Measurements from ENCODE around the gene ARMH1.

ARMH1 gene

GRCh38 chr1:44636688-44637598 is 37.6 kb upstream of the ARMH1 start:
- H3K4me3 ChIP-seq (ENCODE audit: low read length) = no peak overlapping the region
- WGBS = 95% methylated on average over 13 of the region's 13 CpGs
- H3K9ac ChIP-seq (ENCODE audit: low read depth, low read length) = no peak overlapping the region; the same call in 1 of the 2 replicates
- no peak overlapping the region for H3K27ac ChIP-seq (ENCODE audit: low read depth, low read length)
- H3K36me3 ChIP-seq (ENCODE audit: insufficient read depth, low read length) = peaks cover 88% of the 10 kb centered on the region
- no peaks in the 10 kb centered on the region for H3K4me1 ChIP-seq (ENCODE audit: insufficient read depth, low read length)
- H3K27me3 ChIP-seq (ENCODE audit: insufficient read depth, low read length) = no peaks in the 10 kb centered on the region
- no peaks in the 10 kb centered on the region for H3K9me3 ChIP-seq (ENCODE audit: insufficient read depth, low read depth, low read length)

GRCh38 chr1:44637702-44638411 is 36.7 kb upstream of the ARMH1 start:
- H3K4me1 ChIP-seq (ENCODE audit: insufficient read depth, low read length) = no peaks in the 10 kb centered on the region
- no peak overlapping the region for H3K4me3 ChIP-seq (ENCODE audit: low read length)
- H3K9me3 ChIP-seq (ENCODE audit: insufficient read depth, low read depth, low read length) = no peaks in the 10 kb centered on the region
- H3K27ac ChIP-seq (ENCODE audit: low read depth, low read length) = no peak overlapping the region
- WGBS = 93% methylated on average over 27 of the region's 27 CpGs
- H3K9ac ChIP-seq (ENCODE audit: low read depth, low read length) = no peak overlapping the region
- H3K27me3 ChIP-seq (ENCODE audit: insufficient read depth, low read length) = no peaks in the 10 kb centered on the region
- peaks cover 97% of the 10 kb centered on the region for H3K36me3 ChIP-seq (ENCODE audit: insufficient read depth, low read length)

GRCh38 chr1:44640200-44640853 is 34.2 kb upstream of the ARMH1 start:
- 94% methylated on average over 24 of the region's 24 CpGs for WGBS
- Histone ChIP-seq H3K36me3 (ENCODE audit: insufficient read depth, low read length) (peaks cover 98% of the 10 kb centered on the region), H3K27me3 (ENCODE audit: insufficient read depth, low read length) (no peaks in the 10 kb centered on the region), H3K27ac (ENCODE audit: low read depth, low read length) (no peak overlapping the region), H3K9me3 (ENCODE audit: insufficient read depth, low read depth, low read length) (no peaks in the 10 kb centered on the region), H3K4me3 (ENCODE audit: low read length) (no peak overlapping the region), H3K4me1 (ENCODE audit: insufficient read depth, low read length) (no peaks in the 10 kb centered on the region), H3K9ac (ENCODE audit: low read depth, low read length) (no peak overlapping the region)

GRCh38 chr1:44641126-44642102 is 33.1 kb upstream of the ARMH1 start:
- Histone ChIP-seq H3K27ac (ENCODE audit: low read depth, low read length) (no peak overlapping the region), H3K9ac (ENCODE audit: low read depth, low read length) (no peak overlapping the region), H3K4me3 (ENCODE audit: low read length) (no peak overlapping the region), H3K27me3 (ENCODE audit: insufficient read depth, low read length) (no peaks in the 10 kb centered on the region), H3K9me3 (ENCODE audit: insufficient read depth, low read depth, low read length) (no peaks in the 10 kb centered on the region), H3K36me3 (ENCODE audit: insufficient read depth, low read length) (peaks cover 96% of the 10 kb centered on the region), H3K4me1 (ENCODE audit: insufficient read depth, low read length) (no peaks in the 10 kb centered on the region)
- 94% methylated on average over 12 of the region's 12 CpGs for WGBS

GRCh38 chr1:44642255-44642654 is 32.3 kb upstream of the ARMH1 start:
- no peak overlapping the region for H3K9ac ChIP-seq (ENCODE audit: low read depth, low read length)
- H3K36me3 ChIP-seq (ENCODE audit: insufficient read depth, low read length) = peaks cover 94% of the 10 kb centered on the region
- H3K27ac ChIP-seq (ENCODE audit: low read depth, low read length) = no peak overlapping the region
- no peaks in the 10 kb centered on the region for H3K4me1 ChIP-seq (ENCODE audit: insufficient read depth, low read length)
- 96% methylated on average over 2 of the region's 2 CpGs for WGBS
- no peaks in the 10 kb centered on the region for H3K9me3 ChIP-seq (ENCODE audit: insufficient read depth, low read depth, low read length)
- no peaks in the 10 kb centered on the region for H3K27me3 ChIP-seq (ENCODE audit: insufficient read depth, low read length)
- no peak overlapping the region for H3K4me3 ChIP-seq (ENCODE audit: low read length)

- H3K9me3 ChIP-seq (ENCODE audit: insufficient read depth, low read depth, low read length) = no peaks in the 10 kb centered on the region
- WGBS = 92% methylated on average over 3 of the region's 3 CpGs
- no peaks in the 10 kb centered on the region for H3K4me1 ChIP-seq (ENCODE audit: insufficient read depth, low read length)
- H3K36me3 ChIP-seq (ENCODE audit: insufficient read depth, low read length) = peaks cover 94% of the 10 kb centered on the region
- H3K27ac ChIP-seq (ENCODE audit: low read depth, low read length) = no peak overlapping the region
- no peak overlapping the region for H3K9ac ChIP-seq (ENCODE audit: low read depth, low read length)
- H3K4me3 ChIP-seq (ENCODE audit: low read length) = no peak overlapping the region
- no peaks in the 10 kb centered on the region for H3K27me3 ChIP-seq (ENCODE audit: insufficient read depth, low read length)
Measured at GRCh38 chr1:44642925-44643324, 31.6 kb upstream of the ARMH1 start.

GRCh38 chr1:44643721-44644334 is 30.7 kb upstream of the ARMH1 start:
- no peak overlapping the region for H3K9ac ChIP-seq (ENCODE audit: low read depth, low read length)
- H3K9me3 ChIP-seq (ENCODE audit: insufficient read depth, low read depth, low read length) = no peaks in the 10 kb centered on the region
- H3K27ac ChIP-seq (ENCODE audit: low read depth, low read length) = no peak overlapping the region
- H3K4me3 ChIP-seq (ENCODE audit: low read length) = no peak overlapping the region
- no peaks in the 10 kb centered on the region for H3K27me3 ChIP-seq (ENCODE audit: insufficient read depth, low read length)
- H3K36me3 ChIP-seq (ENCODE audit: insufficient read depth, low read length) = peaks cover 94% of the 10 kb centered on the region
- WGBS = 88% methylated on average over 9 of the region's 9 CpGs
- no peaks in the 10 kb centered on the region for H3K4me1 ChIP-seq (ENCODE audit: insufficient read depth, low read length)

GRCh38 chr1:44644806-44645205 is 29.7 kb upstream of the ARMH1 start:
- Histone ChIP-seq H3K4me1 (ENCODE audit: insufficient read depth, low read length) (0 out of 2 replicates have a peak, but pooled peaks cover 4% of the 10 kb centered on the region), H3K9me3 (ENCODE audit: insufficient read depth, low read depth, low read length) (no peaks in the 10 kb centered on the region), H3K4me3 (ENCODE audit: low read length) (no peak overlapping the region), H3K27ac (ENCODE audit: low read depth, low read length) (no peak overlapping the region), H3K27me3 (ENCODE audit: insufficient read depth, low read length) (no peaks in the 10 kb centered on the region), H3K36me3 (ENCODE audit: insufficient read depth, low read length) (peaks cover 95% of the 10 kb centered on the region), H3K9ac (ENCODE audit: low read depth, low read length) (no peak overlapping the region)
- WGBS = 94% methylated on average over 7 of the region's 7 CpGs

GRCh38 chr1:44645476-44646244 is 28.9 kb upstream of the ARMH1 start:
- H3K36me3 ChIP-seq (ENCODE audit: insufficient read depth, low read length) = peaks cover 95% of the 10 kb centered on the region
- no peak overlapping the region for H3K27ac ChIP-seq (ENCODE audit: low read depth, low read length)
- H3K4me1 ChIP-seq (ENCODE audit: insufficient read depth, low read length) = peaks cover 11% of the 10 kb centered on the region
- WGBS = 92% methylated on average over 18 of the region's 18 CpGs
- H3K4me3 ChIP-seq (ENCODE audit: low read length) = no peak overlapping the region
- no peaks in the 10 kb centered on the region for H3K27me3 ChIP-seq (ENCODE audit: insufficient read depth, low read length)
- no peaks in the 10 kb centered on the region for H3K9me3 ChIP-seq (ENCODE audit: insufficient read depth, low read depth, low read length)
- H3K9ac ChIP-seq (ENCODE audit: low read depth, low read length) = no peak overlapping the region

All from HUES64 (cell line).